H4 (cell line): ENCODE results near the gene KCNJ6. TPM values are rescaled to one million over a fixed set of nuclear protein-coding genes. Genes with fewer than 3 reads are reported as not detected.

Experiments used
- DNase-seq: peaks from one replicate; pipeline ENCODE4 v3.0.0-alpha.2; 2015; ENCODE audit warnings: low spot score
- total RNA-seq: library from RNA; depleted of rRNA; stranded (reverse); fragments of >200 nt; shearing (Covaris generic); gene quantifications from 2 replicates; pipeline ENCODE4 v1.2.3, GENCODE V29; 2014

KCNJ6 gene
- total RNA-seq, 1 experiment from 2014 or later = not detected

GRCh38 chr21:37819372-37819771 is 96.9 kb downstream of the KCNJ6 start:
- DNase-seq = no peak

- no peak for DNase-seq
Observed at GRCh38 chr21:37817242-37817641, 99.0 kb downstream of the KCNJ6 start.

- no peak for DNase-seq
Observed at GRCh38 chr21:37815893-37816292, 100.4 kb downstream of the KCNJ6 start.

DNA sequence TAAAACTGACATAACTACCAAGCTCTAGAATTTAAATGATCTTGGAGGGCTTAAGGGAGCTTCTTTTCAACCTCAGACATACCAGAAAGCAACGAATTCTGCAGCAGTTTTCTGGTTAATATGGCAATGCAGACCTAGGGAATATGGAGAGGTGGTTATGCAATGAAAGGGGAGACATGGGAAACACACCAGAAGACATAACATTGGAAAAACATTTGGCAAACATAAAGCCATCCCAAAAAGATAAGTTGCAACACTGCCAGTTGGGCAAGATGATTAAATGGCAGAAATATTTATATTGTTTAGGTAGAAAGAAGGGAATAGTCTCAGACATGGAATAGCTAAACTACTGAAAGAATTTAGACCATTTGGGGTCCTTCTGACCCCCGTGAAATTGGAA is 104.5 kb downstream of the KCNJ6 start:
- DNase-seq = no peak

DNA sequence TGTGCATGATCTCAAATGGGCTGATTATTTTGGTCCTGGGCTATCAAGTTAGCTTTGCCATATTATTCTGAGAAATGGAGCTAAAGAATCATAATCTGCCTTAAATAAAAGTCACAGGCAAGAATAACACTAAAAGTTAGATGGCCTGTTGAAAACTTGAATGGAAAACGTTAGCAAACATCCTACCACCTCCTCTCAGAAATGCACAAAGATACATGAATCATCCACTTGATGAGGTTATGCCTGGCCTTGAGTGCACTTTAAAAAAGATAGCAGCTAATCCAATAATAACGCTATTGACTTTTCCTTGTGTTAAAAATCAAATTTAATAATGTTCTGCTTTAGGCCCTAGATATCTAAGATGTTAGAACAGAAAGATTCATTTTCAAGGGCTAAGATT is 108.0 kb downstream of the KCNJ6 start:
- no peak for DNase-seq

DNA sequence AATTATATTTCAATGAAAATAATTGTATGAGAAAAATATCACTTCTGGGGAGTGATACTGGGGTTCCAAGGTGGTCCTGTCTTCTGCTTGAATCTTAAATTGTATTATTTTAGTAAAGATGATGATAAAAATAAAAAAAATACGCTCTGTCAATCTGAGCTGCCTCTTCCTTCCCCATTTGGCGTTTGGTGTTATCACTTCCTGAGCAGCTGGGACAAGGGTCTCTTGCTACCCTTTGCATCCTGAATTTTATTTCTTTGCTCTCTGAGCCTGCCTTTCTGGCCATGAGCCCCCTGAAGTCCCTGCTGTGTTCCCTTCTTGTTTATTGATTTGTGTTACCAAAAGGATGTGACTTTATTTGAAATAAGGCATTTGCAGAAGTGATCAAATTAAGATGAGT is 111.0 kb downstream of the KCNJ6 start:
- DNase-seq = no peak

DNA sequence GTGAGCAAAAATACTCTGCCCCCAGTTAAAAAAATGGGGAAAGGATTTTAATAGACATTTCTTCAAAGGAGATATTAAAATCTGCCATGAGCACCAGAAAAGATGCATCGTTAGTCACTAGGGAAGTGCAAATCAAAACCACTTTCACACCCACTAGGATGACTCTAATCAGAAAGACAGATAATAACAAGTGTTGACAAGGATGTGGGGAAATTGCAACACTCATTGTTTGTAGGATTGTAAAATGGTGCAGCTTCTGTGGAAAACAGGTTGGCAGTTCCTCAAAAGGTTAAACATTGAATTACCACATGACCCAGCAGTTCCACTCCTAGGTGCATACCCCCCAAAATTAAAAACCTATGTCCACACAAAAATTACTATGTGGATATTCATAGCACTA is 112.3 kb downstream of the KCNJ6 start:
- DNase-seq = no peak

DNA sequence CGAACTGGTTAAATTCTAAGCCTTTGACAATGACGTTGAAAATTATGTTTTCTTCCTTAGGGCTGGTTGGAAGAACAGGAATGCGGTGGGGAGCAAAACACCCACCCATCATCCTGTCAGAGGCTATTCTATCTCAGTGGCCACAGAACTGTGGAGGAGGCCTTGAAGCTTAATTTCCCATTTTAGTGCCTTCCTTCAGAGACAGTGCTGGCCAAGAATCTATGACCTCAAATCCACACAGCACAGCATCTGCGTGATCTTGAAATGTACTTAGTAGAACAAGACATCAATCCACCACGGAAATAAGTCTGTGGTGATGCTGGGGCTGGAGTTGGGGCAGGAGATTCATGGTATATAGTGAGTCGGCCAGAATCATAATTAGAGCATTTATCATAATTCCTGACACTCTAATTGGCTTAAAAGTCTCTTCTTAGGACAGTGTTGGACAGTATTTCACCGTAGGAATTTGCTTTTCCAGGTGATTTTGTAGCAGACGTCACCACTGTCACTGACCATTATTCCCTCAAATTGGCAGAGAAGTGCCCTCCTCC is 113.1 kb downstream of the KCNJ6 start:
- no peak for DNase-seq

GRCh38 chr21:37800456-37801061 is 115.7 kb downstream of the KCNJ6 start:
- DNase-seq = no peak

- DNase-seq = no peak
Observed at GRCh38 chr21:37800057-37800455, 116.2 kb downstream of the KCNJ6 start.

GRCh38 chr21:37799211-37800056 is 116.8 kb downstream of the KCNJ6 start:
- DNase-seq = no peak

GRCh38 chr21:37797403-37797802 is 118.9 kb downstream of the KCNJ6 start:
- DNase-seq = no peak

- DNase-seq = no peak
Observed at GRCh38 chr21:37796011-37796410, 120.2 kb downstream of the KCNJ6 start.

DNA sequence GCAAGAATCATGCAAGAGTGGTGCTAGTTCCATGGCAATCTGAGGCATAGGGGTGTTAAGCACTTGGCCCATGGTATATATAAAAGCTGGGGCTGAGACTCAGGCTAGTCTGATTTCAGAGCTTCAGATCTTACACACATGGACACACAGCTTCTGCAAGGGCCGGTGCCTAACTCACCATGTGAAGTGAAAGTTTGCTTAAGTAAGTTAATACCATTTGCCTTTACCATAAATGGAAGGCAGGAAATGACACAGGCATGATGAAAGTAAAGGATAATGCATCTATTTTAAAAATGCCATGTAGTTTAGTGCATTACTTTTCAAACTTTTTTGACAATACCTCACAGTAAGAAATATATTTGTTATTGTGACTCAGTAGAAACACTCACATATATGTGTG is 122.6 kb downstream of the KCNJ6 start:
- peak; percentile 28 for DNase-seq

GRCh38 chr21:37792046-37792445 is 124.2 kb downstream of the KCNJ6 start:
- no peak for DNase-seq

DNA sequence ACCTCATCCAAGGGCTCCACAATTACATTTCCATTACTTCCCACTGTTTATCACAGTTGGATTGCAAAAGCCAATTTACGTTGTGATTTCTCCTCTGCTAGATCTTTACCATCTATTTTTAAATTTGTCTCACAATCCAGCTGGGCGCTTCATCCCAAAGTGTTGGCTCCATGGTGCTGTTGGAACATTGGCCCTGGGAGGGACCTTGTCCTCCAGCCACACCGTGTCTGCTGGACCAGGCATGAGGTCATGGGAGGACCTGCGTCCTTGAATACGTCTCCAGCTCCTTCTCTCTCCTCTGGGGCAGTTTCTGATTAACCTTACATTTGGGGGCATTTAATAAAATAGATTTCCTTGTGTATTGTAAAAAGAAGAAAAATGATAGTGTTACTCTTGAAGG is 125.4 kb downstream of the KCNJ6 start:
- DNase-seq = no peak

DNA sequence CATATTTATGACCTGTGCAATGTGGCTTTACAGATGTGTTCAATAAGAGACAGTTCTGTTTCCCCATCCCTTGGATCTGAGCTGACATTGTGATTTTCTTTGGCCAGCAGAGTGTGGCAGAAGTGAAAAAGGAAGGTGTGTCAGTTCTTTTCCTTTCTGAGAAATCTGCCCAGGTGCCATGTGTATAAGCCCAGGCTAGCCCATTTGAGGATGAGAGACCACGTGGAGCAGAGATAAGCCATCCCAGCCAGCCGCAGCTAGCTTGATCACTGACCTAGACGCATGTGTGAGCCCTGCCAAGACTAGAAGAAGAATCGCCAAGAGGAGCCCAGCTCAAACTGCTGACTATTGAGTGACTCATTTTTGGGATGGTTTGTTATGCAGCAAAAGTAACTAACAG is 127.8 kb downstream of the KCNJ6 start:
- DNase-seq = no peak

GRCh38 chr21:37787456-37787855 is 128.8 kb downstream of the KCNJ6 start:
- no peak for DNase-seq

- no peak for DNase-seq
Observed at GRCh38 chr21:37784591-37785318, 131.5 kb downstream of the KCNJ6 start.

DNA sequence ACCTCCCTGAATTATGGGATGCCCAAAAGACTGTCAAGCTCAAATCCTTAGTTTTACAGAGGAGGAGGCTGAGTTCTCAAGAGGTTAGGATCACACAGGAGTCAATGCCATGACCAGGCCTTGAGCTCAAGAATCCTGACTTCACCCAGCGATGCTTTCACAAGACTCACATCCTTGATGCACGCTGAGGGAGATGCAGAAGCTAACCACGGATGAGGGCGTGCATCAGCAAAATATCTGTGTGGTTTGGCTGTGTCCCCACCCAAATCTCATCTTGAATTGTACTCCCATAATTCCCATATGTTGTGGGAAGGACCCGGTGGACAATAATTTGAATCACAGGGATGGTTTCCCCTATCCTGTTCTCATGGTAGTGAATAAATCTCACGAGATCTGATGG is 133.2 kb downstream of the KCNJ6 start:
- no peak for DNase-seq

- DNase-seq = no peak
Observed at GRCh38 chr21:37780991-37781983, 135.0 kb downstream of the KCNJ6 start.
